Measurements from ENCODE around the gene MAVS. TPM values are rescaled to one million over a fixed set of nuclear protein-coding genes. Genes with fewer than 3 reads are reported as not detected.
A peak's percentile ranks its signal among the peaks of the same experiment; 100 is the strongest.

Gene MAVS
- total and polyA plus RNA-seq, 2 experiments from 2014 or later: 15.6 to 24.7 TPM

DNA sequence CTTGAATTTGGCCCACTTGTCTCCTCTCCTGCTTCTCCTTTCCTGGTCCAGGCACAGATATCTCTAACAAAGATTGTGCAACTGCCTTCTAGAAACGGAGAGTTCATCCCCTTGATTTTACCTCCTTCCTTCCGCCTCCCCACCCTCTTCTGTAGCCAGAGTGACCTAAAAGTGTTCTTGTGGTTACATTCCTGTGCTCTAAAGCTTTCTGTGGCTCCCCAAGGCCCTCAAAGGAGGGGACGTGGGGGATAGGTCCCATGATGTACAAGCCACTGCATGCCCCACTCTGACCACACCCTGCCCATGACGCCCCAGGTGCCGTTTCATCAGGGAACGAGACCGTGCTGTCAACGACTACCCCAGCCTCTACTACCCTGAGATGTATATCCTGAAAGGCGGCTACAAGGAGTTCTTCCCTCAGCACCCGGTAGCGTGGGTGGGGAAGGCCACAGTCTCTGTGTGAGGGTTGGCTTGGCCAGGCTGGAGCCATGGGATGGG is 42.3 kb upstream of the MAVS start:
- Histone ChIP-seq H3K79me2 (no peaks in the 10 kb centered on the region), H3K27me3 (no peaks in the 10 kb centered on the region), H3K9me3 (ENCODE audit: low read depth) (no peaks in the 10 kb centered on the region), H3K4me1 (ENCODE audit: insufficient read depth) (peaks cover 38% of the 10 kb centered on the region), H3K9me2 (replicated peaks; ENCODE audit: insufficient read depth) (no peaks in the 10 kb centered on the region), H4K20me1 (ENCODE audit: insufficient read depth, poor library complexity, severe bottlenecking) (no peaks in the 10 kb centered on the region), H2AFZ (no peak overlapping the region), H3K4me3 (no peak overlapping the region), H3K4me2 (no peak overlapping the region), H3K27ac (no peak overlapping the region), H3K36me3 (replicated peaks; ENCODE audit: insufficient read depth, low read depth) (no peaks in the 10 kb centered on the region)
- no peak for DNase-seq (ENCODE audit: low spot score)
- TF ChIP-seq EZH2phosphoT487 (IDR thresholded peaks at IDR 0.05; ENCODE audit: low read depth, severe bottlenecking, unreplicated experiment) (no peak), EZH2 (IDR thresholded peaks at IDR 0.05; ENCODE audit: borderline replicate concordance) (no peak)
- TF ChIP-seq, protein P1, sequence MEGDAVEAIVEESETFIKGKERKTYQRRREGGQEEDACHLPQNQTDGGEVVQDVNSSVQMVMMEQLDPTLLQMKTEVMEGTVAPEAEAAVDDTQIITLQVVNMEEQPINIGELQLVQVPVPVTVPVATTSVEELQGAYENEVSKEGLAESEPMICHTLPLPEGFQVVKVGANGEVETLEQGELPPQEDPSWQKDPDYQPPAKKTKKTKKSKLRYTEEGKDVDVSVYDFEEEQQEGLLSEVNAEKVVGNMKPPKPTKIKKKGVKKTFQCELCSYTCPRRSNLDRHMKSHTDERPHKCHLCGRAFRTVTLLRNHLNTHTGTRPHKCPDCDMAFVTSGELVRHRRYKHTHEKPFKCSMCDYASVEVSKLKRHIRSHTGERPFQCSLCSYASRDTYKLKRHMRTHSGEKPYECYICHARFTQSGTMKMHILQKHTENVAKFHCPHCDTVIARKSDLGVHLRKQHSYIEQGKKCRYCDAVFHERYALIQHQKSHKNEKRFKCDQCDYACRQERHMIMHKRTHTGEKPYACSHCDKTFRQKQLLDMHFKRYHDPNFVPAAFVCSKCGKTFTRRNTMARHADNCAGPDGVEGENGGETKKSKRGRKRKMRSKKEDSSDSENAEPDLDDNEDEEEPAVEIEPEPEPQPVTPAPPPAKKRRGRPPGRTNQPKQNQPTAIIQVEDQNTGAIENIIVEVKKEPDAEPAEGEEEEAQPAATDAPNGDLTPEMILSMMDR (IDR thresholded peaks at IDR 0.05; ENCODE audit: poor library complexity): no peak
- WGBS (ENCODE audit: low lambda C conversion rate, missing lambda C conversion rate): 94% methylated on average over 11 of the region's 11 CpGs

DNA sequence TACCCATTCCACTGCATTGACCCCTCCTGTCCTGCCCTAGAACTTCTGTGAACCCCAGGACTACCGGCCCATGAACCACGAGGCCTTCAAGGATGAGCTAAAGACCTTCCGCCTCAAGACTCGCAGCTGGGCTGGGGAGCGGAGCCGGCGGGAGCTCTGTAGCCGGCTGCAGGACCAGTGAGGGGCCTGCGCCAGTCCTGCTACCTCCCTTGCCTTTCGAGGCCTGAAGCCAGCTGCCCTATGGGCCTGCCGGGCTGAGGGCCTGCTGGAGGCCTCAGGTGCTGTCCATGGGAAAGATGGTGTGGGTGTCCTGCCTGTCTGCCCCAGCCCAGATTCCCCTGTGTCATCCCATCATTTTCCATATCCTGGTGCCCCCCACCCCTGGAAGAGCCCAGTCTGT is 41.9 kb upstream of the MAVS start:
- Histone ChIP-seq H3K27ac (peak overlapping the region; percentile 97), H4K20me1 (ENCODE audit: insufficient read depth, poor library complexity, severe bottlenecking) (no peaks in the 10 kb centered on the region), H2AFZ (no peak overlapping the region), H3K27me3 (no peaks in the 10 kb centered on the region), H3K36me3 (replicated peaks; ENCODE audit: insufficient read depth, low read depth) (no peaks in the 10 kb centered on the region), H3K4me2 (no peak overlapping the region), H3K9me3 (ENCODE audit: low read depth) (no peaks in the 10 kb centered on the region), H3K4me1 (ENCODE audit: insufficient read depth) (peaks cover 33% of the 10 kb centered on the region), H3K4me3 (no peak overlapping the region), H3K79me2 (peaks cover under 1% of the 10 kb centered on the region), H3K9me2 (replicated peaks; ENCODE audit: insufficient read depth) (no peaks in the 10 kb centered on the region)
- TF ChIP-seq EZH2phosphoT487 (IDR thresholded peaks at IDR 0.05; ENCODE audit: low read depth, severe bottlenecking, unreplicated experiment) (no peak), EZH2 (IDR thresholded peaks at IDR 0.05; ENCODE audit: borderline replicate concordance) (no peak)
- TF ChIP-seq, protein P1 (IDR thresholded peaks at IDR 0.05; ENCODE audit: poor library complexity): no peak
- 97% methylated on average over 11 of the region's 11 CpGs for WGBS (ENCODE audit: low lambda C conversion rate, missing lambda C conversion rate)
- no peak for DNase-seq (ENCODE audit: low spot score)

DNA sequence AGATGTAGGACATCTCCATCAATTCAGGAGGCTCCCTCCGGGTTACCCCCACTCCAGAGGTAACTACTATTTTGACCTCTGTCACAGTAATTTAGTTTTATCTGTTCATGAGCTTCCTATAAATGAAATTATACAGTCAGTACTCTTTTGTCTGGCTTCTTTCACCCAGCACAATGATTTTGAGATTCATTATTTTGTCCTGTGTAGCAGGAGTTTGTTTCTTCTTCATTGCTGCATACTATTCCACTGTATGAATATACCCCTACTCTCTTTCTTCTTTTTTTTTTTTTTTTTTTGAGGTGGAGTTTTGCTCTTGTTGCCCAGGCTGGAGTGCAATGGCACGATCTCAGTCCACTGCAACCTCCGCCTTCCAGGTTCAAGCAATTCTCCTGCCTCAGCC is 38.1 kb upstream of the MAVS start:
- Histone ChIP-seq H3K9me3 (ENCODE audit: low read depth) (no peaks in the 10 kb centered on the region), H3K4me2 (peak overlapping the region; percentile 42), H3K27me3 (no peaks in the 10 kb centered on the region), H3K9me2 (replicated peaks; ENCODE audit: insufficient read depth) (no peaks in the 10 kb centered on the region), H4K20me1 (ENCODE audit: insufficient read depth, poor library complexity, severe bottlenecking) (no peaks in the 10 kb centered on the region), H3K79me2 (peaks cover 4% of the 10 kb centered on the region), H3K36me3 (replicated peaks; ENCODE audit: insufficient read depth, low read depth) (no peaks in the 10 kb centered on the region), H3K4me3 (no peak overlapping the region), H2AFZ (no peak overlapping the region), H3K4me1 (ENCODE audit: insufficient read depth) (peaks cover 50% of the 10 kb centered on the region), H3K27ac (peak overlapping the region; percentile 97)
- TF ChIP-seq EZH2 (IDR thresholded peaks at IDR 0.05; ENCODE audit: borderline replicate concordance): no peak
- TF ChIP-seq EZH2phosphoT487 (IDR thresholded peaks at IDR 0.05; ENCODE audit: low read depth, severe bottlenecking, unreplicated experiment): no peak
- TF ChIP-seq, protein P1 (IDR thresholded peaks at IDR 0.05; ENCODE audit: poor library complexity): no peak
- no peak for DNase-seq (ENCODE audit: low spot score)
- 97% methylated on average over 3 of the region's 3 CpGs for WGBS (ENCODE audit: low lambda C conversion rate, missing lambda C conversion rate)

Data from hepatocyte (in vitro differentiated cells).